Suprapubic skin (tissue), 4 donors: ENCODE results near the gene BTBD2.

ENCODE experiments used
- CTCF ChIP-seq, 2 donors: fragments of 200-600 bp in 1 of 2; fragments of 450-650 bp in 1 of 2; sonication (generic) in 1 of 2; IDR thresholded peaks; one replicate each; pipeline ENCODE4 v1.5.1; 2016 to 2019; ENCODE audit warnings: antibody characterized with exemption in 2 of 2, mild to moderate bottlenecking in 1 of 2, moderate library complexity in 1 of 2
- EP300 ChIP-seq: sonication (generic); formaldehyde crosslinking; IDR thresholded peaks from one replicate; pipeline ENCODE4 v1.6.1; 2017; ENCODE audit warnings: antibody characterized with exemption
- POLR2A ChIP-seq, 2 donors: fragments of 450-650 bp; IDR thresholded peaks; one replicate each; pipeline ENCODE4 v1.6.1; 2017; ENCODE audit warnings: antibody characterized with exemption in 2 of 2, mild to moderate bottlenecking in 2 of 2, moderate library complexity in 2 of 2
- POLR2AphosphoS5 ChIP-seq, 3 donors: sonication (generic); formaldehyde crosslinking; IDR thresholded peaks; one replicate each; pipeline ENCODE4 v1.6.1; 2017; ENCODE audit warnings: antibody characterized with exemption in 3 of 3

GRCh38 chr19:2026770-2027169 lies 11.3 kb upstream of the BTBD2 start:
- no peak for TF ChIP-seq CTCF (IDR thresholded peaks at IDR 0.05)
- TF ChIP-seq POLR2A (IDR thresholded peaks at IDR 0.05): no peak
- TF ChIP-seq POLR2AphosphoS5 (IDR thresholded peaks at IDR 0.05): no peak
- TF ChIP-seq EP300: no peak
